Astrocyte (in vitro differentiated cells and primary cell): Measurements from ENCODE around the gene DACT1.

Experiments
- EZH2 ChIP-seq: IDR thresholded peaks from 2 replicates; pipeline ENCODE4 v1.6.1; 2012; ENCODE audit warnings: mild to moderate bottlenecking, low read length, inconsistent platforms; ENCODE audit not compliant: insufficient read depth
- TF ChIP-seq, protein P1 (sequence below): IDR thresholded peaks from 2 replicates; pipeline ENCODE4 v1.5.1; 2011; ENCODE audit warnings: low read depth, mild to moderate bottlenecking, inconsistent platforms, low read length, moderate library complexity; ENCODE audit not compliant: insufficient read depth

- TF ChIP-seq, protein P1, sequence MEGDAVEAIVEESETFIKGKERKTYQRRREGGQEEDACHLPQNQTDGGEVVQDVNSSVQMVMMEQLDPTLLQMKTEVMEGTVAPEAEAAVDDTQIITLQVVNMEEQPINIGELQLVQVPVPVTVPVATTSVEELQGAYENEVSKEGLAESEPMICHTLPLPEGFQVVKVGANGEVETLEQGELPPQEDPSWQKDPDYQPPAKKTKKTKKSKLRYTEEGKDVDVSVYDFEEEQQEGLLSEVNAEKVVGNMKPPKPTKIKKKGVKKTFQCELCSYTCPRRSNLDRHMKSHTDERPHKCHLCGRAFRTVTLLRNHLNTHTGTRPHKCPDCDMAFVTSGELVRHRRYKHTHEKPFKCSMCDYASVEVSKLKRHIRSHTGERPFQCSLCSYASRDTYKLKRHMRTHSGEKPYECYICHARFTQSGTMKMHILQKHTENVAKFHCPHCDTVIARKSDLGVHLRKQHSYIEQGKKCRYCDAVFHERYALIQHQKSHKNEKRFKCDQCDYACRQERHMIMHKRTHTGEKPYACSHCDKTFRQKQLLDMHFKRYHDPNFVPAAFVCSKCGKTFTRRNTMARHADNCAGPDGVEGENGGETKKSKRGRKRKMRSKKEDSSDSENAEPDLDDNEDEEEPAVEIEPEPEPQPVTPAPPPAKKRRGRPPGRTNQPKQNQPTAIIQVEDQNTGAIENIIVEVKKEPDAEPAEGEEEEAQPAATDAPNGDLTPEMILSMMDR = no peak
- TF ChIP-seq EZH2 = no peak
Measured at GRCh38 chr14:58666737-58667136, 29.0 kb downstream of the DACT1 start.
